Measurements from ENCODE around the gene PTPRJ. TPM values are rescaled to one million over a fixed set of nuclear protein-coding genes. Genes with fewer than 3 reads are reported as not detected.
A peak's percentile ranks its signal among the peaks of the same experiment; 100 is the strongest.
"Not testable (repeated sequence)": the region's sequence is repeated elsewhere in the genome, so short reads cannot be mapped to it uniquely, and the experiment has no call there.

Gene PTPRJ
- 34.9 TPM for total RNA-seq
- long read RNA-seq, partial matches to known transcripts: 4 of 28 reads
- long read RNA-seq, other reads (novel, unspliced or antisense): 24 of 28 reads

GRCh38 chr11:47980088-47980906 is at the start of gene PTPRJ:
Gene PTPRJ (plus strand): TSS chr11:47980559. CDS start chr11:47980913, 354 bp downstream.
- Histone ChIP-seq H3K36me3 (no peaks in the 10 kb centered on the region), H3K9me3 (no peaks in the 10 kb centered on the region), H3K27ac (peak within 1 kb of the TSS; percentile 80), H3K27me3 (no peaks in the 10 kb centered on the region), H3K4me1 (peaks cover 15% of the 10 kb centered on the region), H3K4me3 (peak within 1 kb of the TSS; percentile 88)
- intact Hi-C loops (cut with DNase I): no loop called here
- no peak for TF ChIP-seq CTCF (IDR thresholded peaks at IDR 0.05)
- DNase-seq (peak; percentile 83), ATAC-seq (peak; percentile 76)

GRCh38 chr11:47932544-47932943 is 47.8 kb upstream of the PTPRJ start:
- intact Hi-C loops (cut with DNase I): no loop called here

GRCh38 chr11:47933797-47934196 is 46.6 kb upstream of the PTPRJ start:
- ATAC-seq; H3K9me3 ChIP-seq; H3K27ac ChIP-seq; DNase-seq; H3K27me3 ChIP-seq; H3K36me3 ChIP-seq; intact Hi-C loops (cut with DNase I); H3K4me3 ChIP-seq: not testable (repeated sequence)
- peaks cover 13% of the 10 kb centered on the region for H3K4me1 ChIP-seq

More at GRCh38 chr11:47932544-47932943, 47.8 kb upstream of the PTPRJ start:
- DNase-seq (no peak), ATAC-seq (no peak)
- TF ChIP-seq CTCF (IDR thresholded peaks at IDR 0.05): no peak
- Histone ChIP-seq H3K4me1 (peaks cover under 1% of the 10 kb centered on the region), H3K36me3 (no peaks in the 10 kb centered on the region), H3K4me3 (no peak overlapping the region), H3K9me3 (no peaks in the 10 kb centered on the region), H3K27ac (no peak overlapping the region), H3K27me3 (no peaks in the 10 kb centered on the region)

- peak overlapping the region; percentile 67 for H3K27ac ChIP-seq
- intact Hi-C loops (cut with DNase I): no loop called here
- H3K27me3 ChIP-seq: no peaks in the 10 kb centered on the region
- H3K9me3 ChIP-seq: no peaks in the 10 kb centered on the region
- no peak for DNase-seq
- no peaks in the 10 kb centered on the region for H3K36me3 ChIP-seq
- no peak for ATAC-seq
- no peak for TF ChIP-seq CTCF (IDR thresholded peaks at IDR 0.05)
- H3K4me1 ChIP-seq: peaks cover 22% of the 10 kb centered on the region
- no peak overlapping the region for H3K4me3 ChIP-seq
These were observed 41.4 kb upstream of the PTPRJ start for GRCh38 chr11:47938791-47939560.

- no peak for DNase-seq
- intact Hi-C loops (cut with DNase I): no loop called here
- Histone ChIP-seq H3K27me3 (no peaks in the 10 kb centered on the region), H3K4me1 (peaks cover 24% of the 10 kb centered on the region), H3K4me3 (no peak overlapping the region), H3K27ac (no peak overlapping the region), H3K9me3 (no peaks in the 10 kb centered on the region), H3K36me3 (no peaks in the 10 kb centered on the region)
- TF ChIP-seq CTCF (IDR thresholded peaks at IDR 0.05): no peak
- no peak for ATAC-seq
These were observed 39.3 kb upstream of the PTPRJ start for GRCh38 chr11:47940904-47941649.
